ENCODE results near the gene SPATA13.

Gene SPATA13

GRCh38 chr13:24223341-24224231, 63.1 kb downstream of the SPATA13 start:
- TF ChIP-seq CTCF (IDR thresholded peaks at IDR 0.05; ENCODE audit: control insufficient read depth, extremely low read depth, insufficient read depth): no peak
- no peak for DNase-seq (ENCODE audit: low read depth)
- H3K4me3 ChIP-seq (ENCODE audit: low read depth, low read length): no peak overlapping the region

GRCh38 chr13:24224232-24224680, 63.7 kb downstream of the SPATA13 start:
- no peak for DNase-seq (ENCODE audit: low read depth)
- H3K4me3 ChIP-seq (ENCODE audit: low read depth, low read length): no peak overlapping the region
- TF ChIP-seq CTCF (IDR thresholded peaks at IDR 0.05; ENCODE audit: control insufficient read depth, extremely low read depth, insufficient read depth): no peak

- no peak for DNase-seq (ENCODE audit: low read depth)
- no peak for TF ChIP-seq CTCF (IDR thresholded peaks at IDR 0.05; ENCODE audit: control insufficient read depth, extremely low read depth, insufficient read depth)
- H3K4me3 ChIP-seq (ENCODE audit: low read depth, low read length): no peak overlapping the region
Measured at GRCh38 chr13:24225062-24225461, 64.5 kb downstream of the SPATA13 start.

- no peak for TF ChIP-seq CTCF (IDR thresholded peaks at IDR 0.05; ENCODE audit: control insufficient read depth, extremely low read depth, insufficient read depth)
- H3K4me3 ChIP-seq (ENCODE audit: low read depth, low read length): no peak overlapping the region
- no peak for DNase-seq (ENCODE audit: low read depth)
Measured at GRCh38 chr13:24225930-24226329, 65.4 kb downstream of the SPATA13 start.

- DNase-seq (ENCODE audit: low read depth): no peak
- H3K4me3 ChIP-seq (ENCODE audit: low read depth, low read length): no peak overlapping the region
- TF ChIP-seq CTCF (IDR thresholded peaks at IDR 0.05; ENCODE audit: control insufficient read depth, extremely low read depth, insufficient read depth): no peak
Measured at GRCh38 chr13:24226762-24227161, 66.2 kb downstream of the SPATA13 start.

- TF ChIP-seq CTCF (IDR thresholded peaks at IDR 0.05; ENCODE audit: control insufficient read depth, extremely low read depth, insufficient read depth): peak; percentile 76
- DNase-seq (ENCODE audit: low read depth): peak; percentile 54
- H3K4me3 ChIP-seq (ENCODE audit: low read depth, low read length): no peak overlapping the region
Measured at GRCh38 chr13:24228852-24229458, 68.4 kb downstream of the SPATA13 start.
